Measurements from ENCODE around the gene CELF2. TPM values are rescaled to one million over a fixed set of nuclear protein-coding genes. Genes with fewer than 3 reads are reported as not detected.

CELF2 gene
- total RNA-seq, 1 donor from 2014 or later, result 89.2 TPM

DNA sequence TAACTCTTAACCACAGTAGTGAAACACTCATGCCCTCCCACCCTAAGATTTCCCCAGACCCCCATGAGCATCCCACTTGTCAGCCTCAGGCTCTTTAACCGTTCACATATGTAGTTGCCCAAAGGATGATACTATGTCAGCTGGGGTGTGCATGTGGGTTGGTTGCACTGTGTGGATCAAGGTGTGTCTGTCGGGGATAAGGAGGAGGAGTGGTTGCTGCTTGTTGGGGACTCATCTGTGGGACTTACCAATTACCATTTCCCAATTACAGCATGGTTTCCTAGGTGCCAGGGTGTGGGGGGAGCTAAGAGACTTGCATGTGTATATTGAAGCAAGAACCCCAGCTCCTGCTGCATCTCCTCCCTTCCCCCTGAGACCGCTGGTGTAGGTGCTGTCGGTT is 48.8 kb downstream of the CELF2 start:
- no peaks in the 10 kb centered on the region for H3K36me3 Mint-ChIP-seq (ENCODE audit: low read depth)
- no peaks in the 10 kb centered on the region for H3K27me3 Mint-ChIP-seq
- POLR2A ChIA-PET, result no interaction called here
- H3K9me3 Mint-ChIP-seq, result no peaks in the 10 kb centered on the region
- intact Hi-C loops (cut with micrococcal nuclease), result no loop called here
- no peak overlapping the region for H3K27ac Mint-ChIP-seq
- DNase-seq (no peak), ATAC-seq (ENCODE audit: low read depth) (no peak)
- TF ChIP-seq, protein P1, sequence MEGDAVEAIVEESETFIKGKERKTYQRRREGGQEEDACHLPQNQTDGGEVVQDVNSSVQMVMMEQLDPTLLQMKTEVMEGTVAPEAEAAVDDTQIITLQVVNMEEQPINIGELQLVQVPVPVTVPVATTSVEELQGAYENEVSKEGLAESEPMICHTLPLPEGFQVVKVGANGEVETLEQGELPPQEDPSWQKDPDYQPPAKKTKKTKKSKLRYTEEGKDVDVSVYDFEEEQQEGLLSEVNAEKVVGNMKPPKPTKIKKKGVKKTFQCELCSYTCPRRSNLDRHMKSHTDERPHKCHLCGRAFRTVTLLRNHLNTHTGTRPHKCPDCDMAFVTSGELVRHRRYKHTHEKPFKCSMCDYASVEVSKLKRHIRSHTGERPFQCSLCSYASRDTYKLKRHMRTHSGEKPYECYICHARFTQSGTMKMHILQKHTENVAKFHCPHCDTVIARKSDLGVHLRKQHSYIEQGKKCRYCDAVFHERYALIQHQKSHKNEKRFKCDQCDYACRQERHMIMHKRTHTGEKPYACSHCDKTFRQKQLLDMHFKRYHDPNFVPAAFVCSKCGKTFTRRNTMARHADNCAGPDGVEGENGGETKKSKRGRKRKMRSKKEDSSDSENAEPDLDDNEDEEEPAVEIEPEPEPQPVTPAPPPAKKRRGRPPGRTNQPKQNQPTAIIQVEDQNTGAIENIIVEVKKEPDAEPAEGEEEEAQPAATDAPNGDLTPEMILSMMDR (IDR thresholded peaks at IDR 0.05), result no peak
- no peaks in the 10 kb centered on the region for H3K4me1 Mint-ChIP-seq
- CTCF ChIA-PET, result no interaction called here
- no peak overlapping the region for H3K4me3 Mint-ChIP-seq

- Mint-ChIP-seq H3K36me3 (ENCODE audit: low read depth) (no peaks in the 10 kb centered on the region), H3K9me3 (no peaks in the 10 kb centered on the region), H3K4me3 (no peak overlapping the region), H3K4me1 (no peaks in the 10 kb centered on the region), H3K27ac (no peak overlapping the region), H3K27me3 (no peaks in the 10 kb centered on the region)
- DNase-seq, result no peak
- ATAC-seq (ENCODE audit: low read depth), result no peak
- ChIA-PET CTCF (no interaction called here), POLR2A (no interaction called here)
- intact Hi-C loops (cut with micrococcal nuclease), result no loop called here
- TF ChIP-seq, protein P1 (IDR thresholded peaks at IDR 0.05), result no peak
These were observed 51.4 kb downstream of the CELF2 start for GRCh38 chr10:11068861-11069633.

DNA sequence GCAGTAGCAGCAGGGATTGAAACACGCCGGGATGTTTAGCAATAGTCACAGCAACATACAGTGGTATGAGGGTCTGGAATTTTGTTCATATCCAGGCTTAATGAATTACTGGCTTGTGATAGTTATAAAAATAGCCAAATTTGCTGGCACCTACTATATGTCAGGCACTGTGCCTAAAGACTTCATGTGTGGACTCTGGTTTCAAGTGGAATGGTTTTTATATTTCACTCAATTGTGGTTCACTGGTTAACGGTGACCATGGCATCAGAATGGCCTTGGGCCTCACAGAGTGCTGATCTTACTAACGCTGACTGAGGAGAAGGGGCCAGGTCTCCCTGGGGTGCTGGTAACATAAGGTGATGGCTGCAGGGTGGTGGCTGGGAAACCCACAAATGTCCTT is 55.7 kb downstream of the CELF2 start:
- Mint-ChIP-seq H3K4me3 (no peak overlapping the region), H3K4me1 (no peaks in the 10 kb centered on the region), H3K27me3 (peaks cover 3% of the 10 kb centered on the region), H3K36me3 (ENCODE audit: low read depth) (no peaks in the 10 kb centered on the region), H3K9me3 (no peaks in the 10 kb centered on the region), H3K27ac (no peak overlapping the region)
- intact Hi-C loops (cut with micrococcal nuclease), result no loop called here
- DNase-seq (no peak), ATAC-seq (ENCODE audit: low read depth) (no peak)
- POLR2A ChIA-PET, result no interaction called here
- CTCF ChIA-PET, result no interaction called here
- TF ChIP-seq, protein P1 (IDR thresholded peaks at IDR 0.05), result no peak

DNA sequence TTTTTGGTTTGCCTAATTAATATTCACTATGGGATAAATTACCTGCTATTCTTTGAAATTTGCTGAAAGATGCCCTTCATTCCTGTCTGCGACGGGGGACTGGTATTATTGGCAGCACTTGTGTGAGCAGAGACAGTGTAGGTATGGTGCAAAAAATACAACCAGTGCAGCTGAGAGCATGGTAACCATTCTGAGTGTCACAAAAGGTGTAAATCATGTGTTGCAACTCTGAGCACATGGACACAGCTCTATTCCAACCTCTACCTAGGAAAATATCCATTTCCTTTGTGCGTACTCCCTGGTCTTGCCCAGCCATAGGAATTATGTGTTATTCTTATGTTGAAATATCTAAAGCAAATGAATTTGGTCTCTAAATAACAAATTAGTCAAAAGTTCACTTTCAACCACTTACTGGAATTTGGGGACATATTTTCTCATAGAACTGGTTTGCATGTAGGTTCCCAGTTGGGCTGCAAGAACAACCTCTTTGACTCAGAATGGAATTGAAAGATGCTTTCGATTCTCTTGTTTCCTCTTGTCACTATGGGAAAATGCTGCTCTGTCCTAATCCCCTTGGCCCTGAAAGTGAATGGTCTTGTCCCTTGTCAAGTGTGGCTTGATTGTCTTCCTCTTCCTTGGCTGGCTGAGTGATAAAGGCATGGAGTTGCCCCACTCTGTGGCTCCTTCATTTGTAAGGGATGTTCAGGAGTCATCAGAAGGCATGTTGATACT is 57.0 kb downstream of the CELF2 start:
- POLR2A ChIA-PET, result no interaction called here

GRCh38 chr10:11076221-11076620 is 58.5 kb downstream of the CELF2 start:
- TF ChIP-seq, protein P1 (IDR thresholded peaks at IDR 0.05), result no peak
- Mint-ChIP-seq H3K4me3 (no peak overlapping the region), H3K36me3 (ENCODE audit: low read depth) (no peaks in the 10 kb centered on the region), H3K27ac (no peak overlapping the region), H3K4me1 (no peaks in the 10 kb centered on the region), H3K27me3 (peaks cover 4% of the 10 kb centered on the region), H3K9me3 (no peaks in the 10 kb centered on the region)
- ATAC-seq (ENCODE audit: low read depth), result no peak
- ChIA-PET CTCF (no interaction called here), POLR2A (interaction anchor here (0.5 kb wide), 1 partner anchor 167 kb away, joined by 3 read pairs; no protein-coding TSS in a partner anchor)
- intact Hi-C loops (cut with micrococcal nuclease), result no loop called here
- DNase-seq, result no peak

More for the DNA sequence above, 57.0 kb downstream of the CELF2 start:
- Mint-ChIP-seq H3K4me3 (no peak overlapping the region), H3K27me3 (peaks cover 4% of the 10 kb centered on the region), H3K36me3 (ENCODE audit: low read depth) (no peaks in the 10 kb centered on the region), H3K4me1 (no peaks in the 10 kb centered on the region), H3K9me3 (no peaks in the 10 kb centered on the region), H3K27ac (no peak overlapping the region)
- TF ChIP-seq, protein P1 (IDR thresholded peaks at IDR 0.05), result no peak
- CTCF ChIA-PET, result no interaction called here
- no peak for ATAC-seq (ENCODE audit: low read depth)
- intact Hi-C loops (cut with micrococcal nuclease), result no loop called here
- DNase-seq, result no peak
